Motor neuron (in vitro differentiated cells): Measurements from ENCODE around the gene COL9A1. TPM values are rescaled to one million over a fixed set of nuclear protein-coding genes. Genes with fewer than 3 reads are reported as not detected.

Experiments used
- ATAC-seq, 8 experiments: fragments of 200-7000 bp; cut with Tn5 transposase; replicated peaks in 6 of 8; 2 replicates each; pipeline ENCODE4 v1.8.0; 2021; ENCODE audit warnings: mild to moderate bottlenecking in 8 of 8, moderate library complexity in 8 of 8
- H3K27ac ChIP-seq, 2 donors: fragments of 250-450 bp; sonication (Bioruptor Pico); 2 replicates each; pipeline ENCODE4 v1.9.0; 2021; ENCODE audit warnings: antibody characterized with exemption in 2 of 2, mild to moderate bottlenecking in 2 of 2, moderate library complexity in 1 of 2
- H3K4me1 ChIP-seq, 2 donors: fragments of 250-450 bp; sonication (Bioruptor Pico); replicated peaks in 1 of 2; 2 replicates each; pipeline ENCODE4 v1.6.1; 2021; ENCODE audit warnings: antibody characterized with exemption in 2 of 2, mild to moderate bottlenecking in 2 of 2, moderate library complexity in 1 of 2
- H3K4me3 ChIP-seq, 5 donors: fragments of 250-450 bp; sonication (Bioruptor Pico); 2 replicates each; pipeline ENCODE4 v1.9.0; 2021; ENCODE audit warnings: antibody characterized with exemption in 5 of 5, mild to moderate bottlenecking in 5 of 5, moderate library complexity in 4 of 5
- whole genome bisulfite sequencing, 10 experiments: fragments of 450-650 bp; shearing (Covaris generic); methylation state at CpG; one replicate each; pipeline ENCODE4 v1.0.0; 2022; 5-methylcytosine and 5-hydroxymethylcytosine counted together
- in situ Hi-C, 9 experiments: fragments of 400-800 bp; cut with MboI; loops; one replicate each; pipeline ENCODE4 v1.15.0; 2021; ENCODE audit warnings: low sequenced_read_pairs in 9 of 9, low pct_unique_long_range_greater_than_20kb in 2 of 9; ENCODE audit not compliant: unreplicated experiment in 9 of 9
- total RNA-seq, 8 experiments: library from RNA; unstranded; fragments of 300-600 nt; gene quantifications; 2 replicates each; pipeline versions ENCODE4 v1.2.3 to v1.2.4, GENCODE V29; 2022

Gene COL9A1
- total RNA-seq, 8 experiments from 2014 or later, result 0.40 to 4.8 (median 0.68) TPM; not detected in 2

GRCh38 chr6:70252604-70253003 lies 50.3 kb downstream of the COL9A1 start:
- 29 to 69% (median 50%) methylated on average over 1 to 2 of the region's 2 CpGs; no CpG with 5 or more reads in 3 of the 10 experiments for WGBS, 10 experiments
- ATAC-seq, result peak in 5 of 8 experiments; percentile 40 to 76 (median 65)
- H3K4me3 ChIP-seq, result no peak overlapping the region
- H3K4me1 ChIP-seq, result peaks cover 3 to 12% of the 10 kb centered on the region in 2 donors
- in situ Hi-C loops, result no loop called here
- no peak overlapping the region for H3K27ac ChIP-seq

DNA sequence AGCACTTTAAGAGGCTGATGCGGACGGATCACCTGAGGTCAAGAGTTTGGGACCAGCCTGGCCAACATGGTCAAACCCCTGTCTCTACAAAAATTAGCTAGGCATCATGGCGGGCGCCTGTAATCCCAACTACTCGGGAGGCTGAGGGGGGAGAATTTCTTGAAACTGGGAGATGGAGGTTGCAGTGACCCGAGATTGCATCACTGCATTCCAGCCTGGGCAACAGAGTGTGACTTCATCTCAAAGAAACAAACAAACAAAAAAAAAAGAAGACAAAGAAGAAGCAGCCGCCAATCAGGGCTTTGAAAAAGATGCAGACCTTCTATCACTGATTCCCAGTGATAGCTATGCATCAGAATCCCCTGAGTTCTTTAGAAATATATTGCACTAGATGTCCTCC lies 56.8 kb downstream of the COL9A1 start:
- Histone ChIP-seq H3K27ac (no peak overlapping the region), H3K4me3 (no peak overlapping the region), H3K4me1 (peaks cover 0 to 6% of the 10 kb centered on the region in 2 donors)
- in situ Hi-C loops, result no loop called here
- ATAC-seq, result no peak
- 30 to 96% (median 91%) methylated on average over 2 to 7 of the region's 7 CpGs; no CpG with 5 or more reads in 2 of the 10 experiments for WGBS, 10 experiments

- ATAC-seq, result peak in 3 of 8 experiments; percentile 13 to 96 (median 66)
- Histone ChIP-seq H3K4me3 (no peak overlapping the region), H3K27ac (no peak overlapping the region), H3K4me1 (peaks cover 0 to 3% of the 10 kb centered on the region in 2 donors)
- WGBS, 10 experiments, result 25 to 90% (median 66%) methylated on average over 1 to 5 of the region's 7 CpGs; no CpG with 5 or more reads in 4 of the 10 experiments
- in situ Hi-C loops, result no loop called here
Measured at GRCh38 chr6:70241991-70242420, 60.9 kb downstream of the COL9A1 start.

- WGBS, 10 experiments, result 0 to 100% (median 83%) methylated on average over 1 to 3 of the region's 3 CpGs; no CpG with 5 or more reads in 1 of the 10 experiments
- peaks cover 0 to 3% of the 10 kb centered on the region in 2 donors for H3K4me1 ChIP-seq
- peak in 1 of 8 experiments; percentile 35 for ATAC-seq
- no peak overlapping the region for H3K4me3 ChIP-seq
- in situ Hi-C loops, result no loop called here
- H3K27ac ChIP-seq, result no peak overlapping the region
Measured at GRCh38 chr6:70241031-70241430, 61.9 kb downstream of the COL9A1 start.

GRCh38 chr6:70236343-70236742 lies 66.5 kb downstream of the COL9A1 start:
- no peak overlapping the region for H3K27ac ChIP-seq
- in situ Hi-C loops, result no loop called here
- no peaks in the 10 kb centered on the region for H3K4me1 ChIP-seq
- 20 to 100% (median 86%) methylated on average over 2 to 3 of the region's 3 CpGs for WGBS, 10 experiments
- H3K4me3 ChIP-seq, result no peak overlapping the region
- no peak for ATAC-seq

- ATAC-seq, result no peak
- no peak overlapping the region for H3K4me3 ChIP-seq
- 5 to 100% (median 79%) methylated on average over 1 to 5 of the region's 7 CpGs for WGBS, 10 experiments
- in situ Hi-C loops, result no loop called here
- H3K4me1 ChIP-seq, result no peaks in the 10 kb centered on the region
- no peak overlapping the region for H3K27ac ChIP-seq
Measured at GRCh38 chr6:70234561-70235236, 68.2 kb downstream of the COL9A1 start.

DNA sequence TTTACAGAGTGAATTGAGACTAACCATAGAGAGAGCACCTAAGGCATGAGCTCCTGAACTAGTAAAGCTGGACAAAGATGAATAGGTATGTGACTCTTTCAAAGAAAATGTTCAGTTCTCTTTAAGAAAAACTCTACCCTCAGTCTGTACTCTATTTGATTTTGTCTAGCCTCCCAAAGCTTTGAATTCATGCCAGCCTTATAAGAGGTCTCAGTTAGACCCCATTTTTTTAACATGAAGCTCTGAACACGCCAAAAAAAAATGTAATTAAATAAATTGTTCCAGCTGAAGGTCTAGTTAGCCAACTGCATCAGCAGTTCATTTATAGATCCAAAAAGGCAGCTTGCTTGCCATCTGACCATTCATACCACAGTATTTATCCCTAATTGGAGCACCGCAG lies 71.6 kb downstream of the COL9A1 start:
- no peak overlapping the region for H3K27ac ChIP-seq
- in situ Hi-C loops, result no loop called here
- ATAC-seq, result no peak
- H3K4me3 ChIP-seq, result no peak overlapping the region
- WGBS, 10 experiments, result 0 to 100% (median 81%) methylated on average over 2 of the region's 2 CpGs; no CpG with 5 or more reads in 3 of the 10 experiments
- H3K4me1 ChIP-seq, result no peaks in the 10 kb centered on the region

DNA sequence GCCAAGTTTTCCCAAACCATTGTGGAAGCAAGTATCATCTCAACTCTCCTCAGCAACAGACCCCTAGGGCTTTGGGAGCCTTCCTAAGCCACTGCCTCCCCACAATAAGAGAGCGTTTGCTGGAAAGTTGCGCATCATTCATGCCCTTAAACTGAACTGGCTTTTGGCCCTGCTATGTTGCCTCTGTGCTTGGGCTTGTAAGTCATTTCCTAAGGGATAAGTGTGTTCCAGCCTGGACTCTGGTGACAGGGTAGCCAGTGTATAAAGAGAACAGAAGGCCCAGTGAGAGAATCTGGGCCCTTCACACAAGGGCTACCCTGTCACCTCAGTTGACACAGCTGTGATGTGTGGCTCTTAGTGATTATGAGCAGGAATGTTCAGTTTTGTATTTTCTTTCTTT lies 77.8 kb downstream of the COL9A1 start:
- in situ Hi-C loops, result no loop called here
- 20 to 100% (median 80%) methylated on average over 1 to 2 of the region's 2 CpGs; no CpG with 5 or more reads in 4 of the 10 experiments for WGBS, 10 experiments
- H3K4me1 ChIP-seq, result no peaks in the 10 kb centered on the region
- H3K4me3 ChIP-seq, result no peak overlapping the region
- no peak overlapping the region for H3K27ac ChIP-seq
- ATAC-seq, result peak in 4 of 8 experiments; percentile 25 to 72 (median 57)

GRCh38 chr6:70222439-70222749 lies 80.5 kb downstream of the COL9A1 start:
- Histone ChIP-seq H3K27ac (no peak overlapping the region), H3K4me1 (no peaks in the 10 kb centered on the region), H3K4me3 (no peak overlapping the region)
- WGBS, 10 experiments, result 0 to 100% (median 80%) methylated on average over 1 to 2 of the region's 2 CpGs; no CpG with 5 or more reads in 1 of the 10 experiments
- ATAC-seq, result peak in 1 of 8 experiments; percentile 48
- in situ Hi-C loops, result loop anchor here in 2 of 9 experiments (25.0 kb wide), 1 partner anchor 465 kb away; no protein-coding TSS in a partner anchor

DNA sequence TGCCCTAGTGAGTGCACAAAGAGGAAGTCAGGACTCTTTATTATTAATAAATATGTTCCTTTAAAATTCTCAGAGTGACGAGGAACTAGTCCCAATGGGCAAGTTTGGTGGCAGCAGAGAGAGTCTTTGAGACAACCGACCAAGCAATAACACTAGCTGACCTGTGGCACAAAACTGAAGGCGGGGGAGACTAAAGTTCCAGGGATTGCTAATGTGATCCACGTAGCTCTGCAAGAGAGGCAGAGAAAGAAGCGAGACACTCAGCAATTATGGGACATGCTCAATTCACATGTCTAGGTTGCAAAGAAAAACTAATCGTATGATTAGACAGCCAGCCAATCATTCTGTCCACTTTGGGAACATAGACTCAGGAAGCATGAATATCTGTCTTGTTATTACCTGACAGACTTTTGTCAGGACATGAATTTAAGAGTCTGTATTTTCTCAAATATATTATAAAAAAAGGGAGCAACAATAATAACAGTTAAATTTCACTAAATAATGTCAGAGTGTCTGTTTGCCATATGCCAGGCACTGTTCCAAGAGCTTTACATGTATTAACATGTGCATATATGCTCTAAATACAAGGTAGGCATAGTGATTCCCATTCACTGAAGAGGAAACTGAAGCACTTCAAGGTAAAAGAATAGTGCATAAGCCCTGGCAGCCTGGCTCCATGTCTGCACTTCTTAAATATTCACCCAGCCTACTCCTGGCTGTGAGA lies 81.0 kb downstream of the COL9A1 start:
- H3K4me1 ChIP-seq, result no peaks in the 10 kb centered on the region

DNA sequence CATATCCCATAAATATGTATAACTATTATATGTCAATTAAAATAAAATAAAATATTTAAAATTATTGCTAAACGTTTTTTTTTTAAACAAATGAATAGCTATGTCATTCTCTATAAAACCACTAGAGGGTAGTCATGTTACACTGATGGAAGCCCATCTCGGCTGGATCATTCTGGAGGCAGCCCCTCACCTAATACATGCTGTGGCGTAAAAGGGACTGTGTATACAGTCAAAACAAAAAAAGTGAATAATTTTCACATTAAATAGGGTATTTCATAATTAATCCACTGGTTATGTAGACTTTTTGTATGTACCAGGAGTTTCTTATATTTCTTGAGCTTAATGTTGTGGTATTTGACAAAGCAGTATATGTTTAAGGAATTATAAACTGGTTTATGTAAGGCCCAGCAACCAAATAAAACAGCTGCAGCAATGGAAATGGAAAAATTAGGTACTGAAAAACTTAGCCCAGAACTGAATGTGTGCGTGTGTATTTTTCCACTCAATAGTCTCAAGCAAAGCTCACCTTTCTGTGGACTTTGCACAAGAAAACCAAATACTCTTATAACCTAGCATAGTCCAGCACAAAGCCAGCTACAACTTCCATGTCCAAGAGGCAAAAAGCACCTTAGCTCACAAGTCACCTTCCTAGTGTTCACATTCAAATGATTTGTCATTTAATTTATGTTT lies 81.7 kb downstream of the COL9A1 start:
- Histone ChIP-seq H3K27ac (no peak overlapping the region), H3K4me1 (no peaks in the 10 kb centered on the region), H3K4me3 (no peak overlapping the region)
- in situ Hi-C loops, result loop anchor here in 2 of 9 experiments (25.0 kb wide), 1 partner anchor 466 kb away; no protein-coding TSS in a partner anchor
- WGBS, 10 experiments, result 0 to 50% (median 27%) methylated on average over 1 to 4 of the region's 4 CpGs
- peak in 6 of 8 experiments; percentile 44 to 74 (median 62) for ATAC-seq

More for the DNA sequence above, 81.0 kb downstream of the COL9A1 start:
- WGBS, 10 experiments, result 8 to 90% (median 75%) methylated on average over 2 to 6 of the region's 6 CpGs; no CpG with 5 or more reads in 1 of the 10 experiments
- Histone ChIP-seq H3K4me3 (no peak overlapping the region), H3K27ac (no peak overlapping the region)
- in situ Hi-C loops, result loop anchor here in 2 of 9 experiments (25.0 kb wide), 1 partner anchor 465 kb away; no protein-coding TSS in a partner anchor
- peak in 3 of 8 experiments; percentile 32 to 81 (median 66) for ATAC-seq

DNA sequence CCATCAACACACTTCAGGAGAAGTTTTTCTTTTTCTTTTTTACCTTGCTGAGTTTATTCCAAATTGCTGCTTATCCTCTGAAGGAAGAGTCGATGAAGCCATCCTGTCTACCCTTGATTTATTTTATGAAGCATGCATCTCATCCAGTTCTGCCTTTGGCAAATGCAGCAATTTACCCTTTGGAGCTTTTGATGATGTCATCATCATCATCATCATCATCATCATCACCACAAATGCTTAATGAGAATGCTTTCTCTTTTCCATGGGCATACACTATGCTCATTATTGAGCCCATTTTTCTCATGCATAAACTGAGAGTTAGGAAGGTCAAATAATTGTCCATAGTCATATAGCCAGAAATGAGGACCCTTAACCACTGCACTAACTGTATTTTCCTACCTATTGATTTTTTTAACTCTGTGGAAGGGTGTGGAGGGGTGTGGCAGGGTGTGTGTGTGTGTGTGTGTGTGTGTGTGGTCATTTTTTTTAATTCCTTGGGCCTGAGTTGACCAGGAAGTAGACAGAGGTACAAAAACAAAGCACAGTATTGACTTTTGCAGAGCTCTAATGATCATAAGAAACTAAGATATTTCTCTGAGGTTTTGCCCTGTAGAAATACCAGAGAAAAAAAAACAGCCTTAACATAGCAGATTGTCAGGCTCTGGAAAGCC lies 82.8 kb downstream of the COL9A1 start:
- in situ Hi-C loops, result loop anchor here in 2 of 9 experiments (25.0 kb wide), 1 partner anchor 467 kb away; no protein-coding TSS in a partner anchor
- 23 to 100% (median 60%) methylated on average over 1 of the region's 1 CpG; no CpG with 5 or more reads in 2 of the 10 experiments for WGBS, 10 experiments
- Histone ChIP-seq H3K27ac (no peak overlapping the region), H3K4me1 (no peaks in the 10 kb centered on the region), H3K4me3 (no peak overlapping the region)
- peak in 1 of 8 experiments; percentile 12 for ATAC-seq
